ENCODE results near the gene NELL1. TPM values are rescaled to one million over a fixed set of nuclear protein-coding genes. Genes with fewer than 3 reads are reported as not detected.

Gene NELL1
- total RNA-seq, 6 experiments from 2014 or later: not detected

DNA sequence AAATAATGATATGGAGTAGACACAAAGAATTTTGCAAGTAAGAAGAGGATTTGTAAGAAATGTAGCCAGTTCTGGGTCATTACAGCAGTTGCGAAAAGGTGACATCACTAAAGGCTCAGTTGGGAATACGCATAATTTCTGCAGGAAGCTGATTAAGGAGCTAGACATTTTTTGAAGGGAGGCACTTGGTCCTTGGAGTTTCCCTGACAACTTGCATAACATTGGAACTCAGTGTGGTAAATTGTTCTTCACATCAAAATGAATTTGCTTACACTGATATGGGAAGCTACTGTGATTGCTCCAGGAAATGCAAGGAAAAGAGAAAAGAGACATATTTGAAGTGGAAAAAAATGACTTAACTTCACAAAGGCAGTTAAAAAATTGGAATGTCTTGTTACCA lies 626.1 kb downstream of the NELL1 start:
- H3K27ac ChIP-seq: no peak overlapping the region
- ATAC-seq (no peak), DNase-seq (no peak)
- no peaks in the 10 kb centered on the region for H3K27me3 ChIP-seq
- no peaks in the 10 kb centered on the region for H3K36me3 ChIP-seq
- WGBS (ENCODE audit: insufficient coverage, low coverage, low lambda C conversion rate, missing lambda C conversion rate): 69% methylated on average over 2 of the region's 2 CpGs
- H3K4me1 ChIP-seq: no peaks in the 10 kb centered on the region
- intact Hi-C loops (cut with DNase I): no loop called here
- H3K4me3 ChIP-seq: no peak overlapping the region
- TF ChIP-seq POLR2A (IDR thresholded peaks at IDR 0.05): no peak
- TF ChIP-seq, protein P1, sequence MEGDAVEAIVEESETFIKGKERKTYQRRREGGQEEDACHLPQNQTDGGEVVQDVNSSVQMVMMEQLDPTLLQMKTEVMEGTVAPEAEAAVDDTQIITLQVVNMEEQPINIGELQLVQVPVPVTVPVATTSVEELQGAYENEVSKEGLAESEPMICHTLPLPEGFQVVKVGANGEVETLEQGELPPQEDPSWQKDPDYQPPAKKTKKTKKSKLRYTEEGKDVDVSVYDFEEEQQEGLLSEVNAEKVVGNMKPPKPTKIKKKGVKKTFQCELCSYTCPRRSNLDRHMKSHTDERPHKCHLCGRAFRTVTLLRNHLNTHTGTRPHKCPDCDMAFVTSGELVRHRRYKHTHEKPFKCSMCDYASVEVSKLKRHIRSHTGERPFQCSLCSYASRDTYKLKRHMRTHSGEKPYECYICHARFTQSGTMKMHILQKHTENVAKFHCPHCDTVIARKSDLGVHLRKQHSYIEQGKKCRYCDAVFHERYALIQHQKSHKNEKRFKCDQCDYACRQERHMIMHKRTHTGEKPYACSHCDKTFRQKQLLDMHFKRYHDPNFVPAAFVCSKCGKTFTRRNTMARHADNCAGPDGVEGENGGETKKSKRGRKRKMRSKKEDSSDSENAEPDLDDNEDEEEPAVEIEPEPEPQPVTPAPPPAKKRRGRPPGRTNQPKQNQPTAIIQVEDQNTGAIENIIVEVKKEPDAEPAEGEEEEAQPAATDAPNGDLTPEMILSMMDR (IDR thresholded peaks at IDR 0.05): no peak
- H3K9me3 ChIP-seq: no peaks in the 10 kb centered on the region

DNA sequence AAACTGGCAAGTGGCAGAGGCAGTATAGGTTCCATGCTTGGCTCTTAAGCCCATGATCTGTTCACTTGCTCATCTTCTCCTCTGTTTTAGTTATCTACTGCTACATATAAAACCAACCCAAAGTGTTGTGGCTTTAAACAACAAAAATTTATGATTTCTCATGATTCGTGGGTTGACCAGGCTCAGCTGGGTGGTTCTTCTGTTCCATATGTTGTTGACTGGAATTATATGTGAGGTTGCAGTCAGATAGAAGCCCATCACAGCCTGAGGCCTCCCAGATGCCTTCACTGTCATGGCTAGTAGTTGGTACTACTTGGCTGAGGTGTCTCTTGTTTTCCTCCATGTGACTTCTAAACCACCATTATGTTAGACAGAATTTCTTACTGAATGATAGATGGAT lies 632.6 kb downstream of the NELL1 start:
- no peak overlapping the region for H3K4me3 ChIP-seq
- H3K36me3 ChIP-seq: no peaks in the 10 kb centered on the region
- intact Hi-C loops (cut with DNase I): no loop called here
- no peaks in the 10 kb centered on the region for H3K9me3 ChIP-seq
- ATAC-seq (no peak), DNase-seq (no peak)
- H3K4me1 ChIP-seq: no peaks in the 10 kb centered on the region
- no peaks in the 10 kb centered on the region for H3K27me3 ChIP-seq
- no peak overlapping the region for H3K27ac ChIP-seq
- 31% methylated on average over 1 of the region's 1 CpG for WGBS (ENCODE audit: insufficient coverage, low coverage, low lambda C conversion rate, missing lambda C conversion rate)
- TF ChIP-seq, protein P1 (IDR thresholded peaks at IDR 0.05): no peak
- TF ChIP-seq POLR2A (IDR thresholded peaks at IDR 0.05): no peak

DNA sequence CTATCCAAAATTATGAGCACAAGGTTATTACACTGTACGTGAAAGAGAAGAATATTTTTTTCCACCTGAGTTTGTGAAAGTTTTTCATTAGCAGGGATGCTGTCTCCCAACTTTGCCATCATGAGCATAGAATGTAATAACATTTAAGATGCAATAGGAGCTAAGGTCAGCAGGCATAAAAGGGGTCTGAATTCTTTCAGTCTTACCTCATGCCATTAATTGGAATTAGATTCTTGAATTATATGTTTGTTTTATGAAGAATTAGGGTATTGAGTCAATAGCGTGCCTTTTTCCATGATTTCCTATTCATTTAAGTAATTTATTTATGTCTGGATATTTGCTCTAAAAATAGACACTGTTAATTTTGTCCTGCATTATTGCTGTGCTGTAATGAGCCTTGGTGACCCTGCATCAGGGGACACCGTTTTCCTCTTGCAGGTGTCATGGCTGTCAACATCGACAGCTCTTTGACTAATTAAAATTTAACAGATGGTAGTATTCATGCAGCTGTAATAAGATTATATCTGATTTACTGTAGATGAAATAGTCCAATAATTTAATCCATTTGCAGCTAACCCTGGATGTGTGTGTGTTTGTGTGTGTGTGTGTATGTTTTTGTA lies 637.5 kb downstream of the NELL1 start:
- no peak overlapping the region for H3K4me3 ChIP-seq
- WGBS (ENCODE audit: insufficient coverage, low coverage, low lambda C conversion rate, missing lambda C conversion rate): 46% methylated on average over 4 of the region's 4 CpGs
- no peaks in the 10 kb centered on the region for H3K9me3 ChIP-seq
- DNase-seq (no peak), ATAC-seq (no peak)
- intact Hi-C loops (cut with DNase I): no loop called here
- no peaks in the 10 kb centered on the region for H3K36me3 ChIP-seq
- H3K27me3 ChIP-seq: no peaks in the 10 kb centered on the region
- TF ChIP-seq, protein P1 (IDR thresholded peaks at IDR 0.05): no peak
- H3K27ac ChIP-seq: no peak overlapping the region
- H3K4me1 ChIP-seq: no peaks in the 10 kb centered on the region

DNA sequence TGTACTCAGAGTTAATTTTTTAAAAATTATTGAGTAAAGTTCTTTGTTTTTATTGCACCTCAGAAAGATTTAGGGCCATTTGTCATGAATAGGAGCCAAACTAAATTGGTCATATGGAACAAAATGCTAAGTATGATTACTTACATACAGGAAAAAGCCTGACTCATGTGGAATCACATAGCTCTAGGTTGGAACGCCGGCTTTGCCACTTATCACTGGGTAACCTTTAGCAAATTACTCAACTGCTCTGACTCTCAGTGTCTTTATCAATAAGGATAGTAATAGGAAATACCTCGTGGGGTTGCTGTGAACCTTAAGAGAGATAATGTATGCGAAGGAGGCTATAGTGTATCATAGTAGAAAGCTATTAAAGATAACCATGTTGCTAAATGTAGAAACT lies 638.5 kb downstream of the NELL1 start:
- no peak overlapping the region for H3K4me3 ChIP-seq
- DNase-seq (no peak), ATAC-seq (no peak)
- H3K27ac ChIP-seq: no peak overlapping the region
- TF ChIP-seq, protein P1 (IDR thresholded peaks at IDR 0.05): no peak
- no peak for TF ChIP-seq POLR2A (IDR thresholded peaks at IDR 0.05)
- H3K9me3 ChIP-seq: no peaks in the 10 kb centered on the region
- H3K4me1 ChIP-seq: no peaks in the 10 kb centered on the region
- H3K27me3 ChIP-seq: no peaks in the 10 kb centered on the region
- no peaks in the 10 kb centered on the region for H3K36me3 ChIP-seq
- 30% methylated on average over 4 of the region's 4 CpGs for WGBS (ENCODE audit: insufficient coverage, low coverage, low lambda C conversion rate, missing lambda C conversion rate)
- intact Hi-C loops (cut with DNase I): no loop called here

DNA sequence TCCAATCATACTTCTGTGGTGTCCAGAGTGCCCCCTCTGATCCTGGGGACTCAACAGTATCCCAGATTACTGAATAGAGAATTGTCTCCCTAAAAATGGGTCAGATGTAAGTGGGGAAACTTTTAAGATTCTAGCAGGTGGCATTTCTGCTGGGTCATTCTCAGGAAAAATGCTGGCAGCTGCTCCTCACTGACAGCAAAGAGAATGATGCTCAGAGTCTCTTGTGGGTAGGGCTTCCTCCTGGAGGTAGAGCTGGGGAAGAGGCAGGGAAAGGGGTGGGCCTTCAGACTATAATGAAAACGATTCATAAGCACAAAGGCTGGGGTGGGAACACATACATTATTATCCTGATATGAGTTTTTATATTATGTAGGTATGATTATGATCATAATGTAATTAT lies 647.2 kb downstream of the NELL1 start:
- TF ChIP-seq POLR2A (IDR thresholded peaks at IDR 0.05): no peak
- TF ChIP-seq, protein P1 (IDR thresholded peaks at IDR 0.05): no peak
- Histone ChIP-seq H3K9me3 (no peaks in the 10 kb centered on the region), H3K27ac (no peak overlapping the region), H3K4me1 (no peaks in the 10 kb centered on the region), H3K36me3 (no peaks in the 10 kb centered on the region), H3K27me3 (no peaks in the 10 kb centered on the region), H3K4me3 (no peak overlapping the region)
- DNase-seq: no peak
- WGBS (ENCODE audit: insufficient coverage, low coverage, low lambda C conversion rate, missing lambda C conversion rate): 0% methylated on average over 1 of the region's 1 CpG
- intact Hi-C loops (cut with DNase I): no loop called here
- ATAC-seq: no peak
